ENCODE results near the gene PROM1.

GRCh38 chr4:16019649-16020048 is 64.2 kb downstream of the PROM1 start:
- TF ChIP-seq POLR2AphosphoS5 (IDR thresholded peaks at IDR 0.05; ENCODE audit: borderline replicate concordance, low read depth, low read length) (no peak), EZH2 (IDR thresholded peaks at IDR 0.05) (no peak), FOXP2 (optimal IDR thresholded peaks at IDR 0.05; ENCODE audit: control extremely low read depth, extremely low read length, insufficient read depth) (no peak)
